Transverse colon (tissue), 3 donors: ENCODE data around the gene BLID.

Source experiments
- CTCF ChIP-seq, 5 experiments: fragments of 200-600 bp in 3 of 5; fragments of 450-650 bp in 2 of 5; sonication (generic) in 3 of 5; IDR thresholded peaks; 1 replicate in 2 of 5; 2 replicates in 3 of 5; pipeline ENCODE4 v1.5.1; 2016 to 2017; ENCODE audit warnings: antibody characterized with exemption in 5 of 5, inconsistent platforms in 3 of 5, mild to moderate bottlenecking in 2 of 5, moderate library complexity in 1 of 5
- POLR2A ChIP-seq: fragments of 450-650 bp; IDR thresholded peaks from one replicate; pipeline ENCODE4 v1.6.1; 2016; ENCODE audit warnings: antibody characterized with exemption, mild to moderate bottlenecking, moderate library complexity

- TF ChIP-seq CTCF (IDR thresholded peaks at IDR 0.05) (no peak), POLR2A (no peak)
Observed at GRCh38 chr11:122082205-122082604, 33.8 kb downstream of the BLID start.
